DOHH2 (cell line): ENCODE results near the gene COP1.

Source experiments
- CTCF ChIP-seq: fragments of 200-600 bp; sonication (generic); IDR thresholded peaks from one replicate; pipeline ENCODE4 v1.5.1; 2014; ENCODE audit warnings: antibody characterized with exemption, mild to moderate bottlenecking, low read depth, low read length; ENCODE audit not compliant: poor library complexity, severe bottlenecking
- EZH2phosphoT487 ChIP-seq: fragments of 200-600 bp; sonication (generic); IDR thresholded peaks from 2 replicates; pipeline ENCODE4 v1.6.1; 2017; ENCODE audit warnings: borderline replicate concordance, mild to moderate bottlenecking, antibody characterized with exemption, low read length, moderate library complexity, mixed read lengths

- no peak for TF ChIP-seq CTCF
- no peak for TF ChIP-seq EZH2phosphoT487
Measured at GRCh38 chr1:176118985-176119384, 88.1 kb downstream of the COP1 start.
